K562 (cell line): ENCODE results near the gene IPO5.

ENCODE experiments used
- EZH2 ChIP-seq: IDR thresholded peaks from 2 replicates; pipeline ENCODE4 v1.6.1; 2012; ENCODE audit warnings: low read depth, mild to moderate bottlenecking, inconsistent platforms, low read length, borderline replicate concordance
- NCOA4 ChIP-seq: fragments of 450-650 bp; IDR thresholded peaks from 2 replicates; pipeline ENCODE4 v1.6.1; 2018; ENCODE audit warnings: mild to moderate bottlenecking; ENCODE audit not compliant: partially characterized antibody
- RFX5 ChIP-seq: IDR thresholded peaks from 2 replicates; pipeline ENCODE4 v1.6.1; 2011; ENCODE audit warnings: low read depth, mild to moderate bottlenecking, improper control_type of control experiment, low read length
- RNF2 ChIP-seq: sonication (generic); IDR thresholded peaks from 2 replicates; pipeline ENCODE4 v1.6.1; 2016
- TARDBP ChIP-seq: fragments of 450-650 bp; IDR thresholded peaks from 2 replicates; pipeline ENCODE4 v1.6.1; 2016
- TF ChIP-seq, protein P1 (sequence below): IDR thresholded peaks from 3 replicates; pipeline ENCODE4 v1.6.1; 2011; ENCODE audit warnings: borderline replicate concordance, mild to moderate bottlenecking; ENCODE audit not compliant: insufficient read length, insufficient read depth

DNA sequence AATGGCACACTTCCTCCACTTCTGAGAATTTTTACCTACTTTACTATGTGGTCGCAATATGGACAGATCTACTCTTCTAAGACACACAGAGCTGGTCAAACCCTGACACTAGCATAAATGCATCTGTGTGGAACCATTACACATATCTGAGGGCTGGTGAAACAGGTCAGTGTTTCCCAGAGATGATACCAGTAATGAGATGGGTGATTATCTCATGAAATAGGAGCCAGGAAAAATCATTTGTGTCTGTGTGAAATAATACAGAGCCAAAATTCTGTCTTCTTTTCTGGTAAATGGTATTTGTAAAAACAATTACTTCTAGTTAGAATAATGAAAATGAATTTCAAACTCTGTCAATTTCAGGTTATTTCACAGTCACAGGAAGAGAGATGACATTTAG is 117.8 kb downstream of the IPO5 start:
- TF ChIP-seq, protein P1, sequence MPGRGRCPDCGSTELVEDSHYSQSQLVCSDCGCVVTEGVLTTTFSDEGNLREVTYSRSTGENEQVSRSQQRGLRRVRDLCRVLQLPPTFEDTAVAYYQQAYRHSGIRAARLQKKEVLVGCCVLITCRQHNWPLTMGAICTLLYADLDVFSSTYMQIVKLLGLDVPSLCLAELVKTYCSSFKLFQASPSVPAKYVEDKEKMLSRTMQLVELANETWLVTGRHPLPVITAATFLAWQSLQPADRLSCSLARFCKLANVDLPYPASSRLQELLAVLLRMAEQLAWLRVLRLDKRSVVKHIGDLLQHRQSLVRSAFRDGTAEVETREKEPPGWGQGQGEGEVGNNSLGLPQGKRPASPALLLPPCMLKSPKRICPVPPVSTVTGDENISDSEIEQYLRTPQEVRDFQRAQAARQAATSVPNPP = no peak
- TF ChIP-seq EZH2 (no peak), RNF2 (no peak), TARDBP (no peak), NCOA4 (no peak), RFX5 (no peak)
